GM13977 (cell line): Measurements from ENCODE around the gene NDUFC1.
"Not testable (repeated sequence)": the region's sequence is repeated elsewhere in the genome, so short reads cannot be mapped to it uniquely, and the experiment has no call there.

Experiments
- DNase-seq: peaks from one replicate; pipeline ENCODE4 v3.0.0; 2012; ENCODE audit warnings: low spot score
- in situ Hi-C: fragments of 300-500 bp; cut with MboI; formaldehyde crosslinking; loops from one replicate; pipeline ENCODE4 v1.12.0; 2022; ENCODE audit warnings: low sequenced_read_pairs, low pct_unique_long_range_greater_than_20kb, mixed read lengths, inconsistent platforms; ENCODE audit not compliant: unreplicated experiment
- TF ChIP-seq, protein P1 (sequence below): IDR thresholded peaks from 2 replicates; pipeline ENCODE4 v1.5.1; 2012; ENCODE audit warnings: mild to moderate bottlenecking, control low read depth; ENCODE audit not compliant: insufficient read depth; ENCODE audit errors: extremely low read depth, missing control alignments

Gene NDUFC1

DNA sequence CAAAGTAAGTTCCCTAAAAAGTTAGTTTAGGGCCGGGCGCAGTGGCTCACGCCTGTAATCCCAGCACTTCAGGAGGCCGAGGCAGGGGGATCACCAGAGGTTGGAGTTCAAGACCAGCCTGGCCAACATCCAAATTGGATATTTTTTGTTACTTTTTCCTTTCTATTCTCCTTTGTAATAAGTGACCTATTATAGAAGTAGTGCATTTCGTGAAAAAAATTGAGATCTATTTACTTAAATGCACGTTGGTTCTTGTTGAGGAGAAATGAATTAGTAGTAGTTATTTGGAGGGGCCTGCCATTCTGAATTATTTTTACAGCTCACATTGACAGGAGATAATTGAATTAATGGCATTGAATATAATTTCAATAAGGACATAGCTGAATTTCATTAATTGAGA, 22.3 kb upstream of the NDUFC1 start:
- TF ChIP-seq, protein P1, sequence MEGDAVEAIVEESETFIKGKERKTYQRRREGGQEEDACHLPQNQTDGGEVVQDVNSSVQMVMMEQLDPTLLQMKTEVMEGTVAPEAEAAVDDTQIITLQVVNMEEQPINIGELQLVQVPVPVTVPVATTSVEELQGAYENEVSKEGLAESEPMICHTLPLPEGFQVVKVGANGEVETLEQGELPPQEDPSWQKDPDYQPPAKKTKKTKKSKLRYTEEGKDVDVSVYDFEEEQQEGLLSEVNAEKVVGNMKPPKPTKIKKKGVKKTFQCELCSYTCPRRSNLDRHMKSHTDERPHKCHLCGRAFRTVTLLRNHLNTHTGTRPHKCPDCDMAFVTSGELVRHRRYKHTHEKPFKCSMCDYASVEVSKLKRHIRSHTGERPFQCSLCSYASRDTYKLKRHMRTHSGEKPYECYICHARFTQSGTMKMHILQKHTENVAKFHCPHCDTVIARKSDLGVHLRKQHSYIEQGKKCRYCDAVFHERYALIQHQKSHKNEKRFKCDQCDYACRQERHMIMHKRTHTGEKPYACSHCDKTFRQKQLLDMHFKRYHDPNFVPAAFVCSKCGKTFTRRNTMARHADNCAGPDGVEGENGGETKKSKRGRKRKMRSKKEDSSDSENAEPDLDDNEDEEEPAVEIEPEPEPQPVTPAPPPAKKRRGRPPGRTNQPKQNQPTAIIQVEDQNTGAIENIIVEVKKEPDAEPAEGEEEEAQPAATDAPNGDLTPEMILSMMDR, result no peak
- in situ Hi-C loops, result no loop called here
- DNase-seq, result no peak

DNA sequence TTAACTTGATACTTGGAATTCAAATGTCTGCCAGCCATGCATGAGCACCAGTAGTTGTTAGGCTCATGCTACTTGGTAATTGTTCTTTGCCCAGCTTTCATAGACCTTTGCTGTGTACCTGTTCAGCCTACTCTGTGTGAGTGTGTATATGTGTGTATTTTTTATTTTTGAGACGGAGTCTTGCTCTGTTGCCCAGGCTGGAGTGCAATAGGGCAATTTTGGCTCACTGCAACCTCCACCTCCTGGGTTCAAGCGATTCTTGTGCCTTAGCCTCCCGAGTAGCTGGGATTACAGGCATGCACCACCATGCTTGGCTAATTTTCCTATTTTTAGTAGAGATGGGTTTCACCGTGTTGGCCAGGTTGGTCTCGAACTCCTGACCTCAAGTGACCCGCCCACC, 20.3 kb upstream of the NDUFC1 start:
- in situ Hi-C loops, DNase-seq: not testable (repeated sequence)

DNA sequence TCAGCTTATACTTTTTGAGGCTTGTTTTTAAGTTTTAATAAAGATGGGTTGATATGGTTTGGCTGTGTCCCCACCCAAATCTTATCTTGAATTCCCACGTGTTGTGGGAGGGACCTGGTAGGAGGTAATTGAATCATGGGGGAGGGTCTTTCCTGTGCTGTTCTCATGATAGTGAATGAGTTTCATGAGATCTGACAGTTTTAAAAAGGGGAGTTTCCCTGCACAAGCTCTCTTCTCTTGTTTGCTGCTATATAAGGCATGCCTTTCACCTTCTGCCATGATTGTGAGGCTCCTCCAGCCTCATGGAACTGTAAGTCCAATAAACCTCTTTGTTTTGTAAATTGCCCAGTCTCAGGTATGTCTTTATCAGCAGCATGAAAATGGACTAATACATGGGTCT, 19.8 kb upstream of the NDUFC1 start:
- DNase-seq, in situ Hi-C loops: not testable (repeated sequence)

DNA sequence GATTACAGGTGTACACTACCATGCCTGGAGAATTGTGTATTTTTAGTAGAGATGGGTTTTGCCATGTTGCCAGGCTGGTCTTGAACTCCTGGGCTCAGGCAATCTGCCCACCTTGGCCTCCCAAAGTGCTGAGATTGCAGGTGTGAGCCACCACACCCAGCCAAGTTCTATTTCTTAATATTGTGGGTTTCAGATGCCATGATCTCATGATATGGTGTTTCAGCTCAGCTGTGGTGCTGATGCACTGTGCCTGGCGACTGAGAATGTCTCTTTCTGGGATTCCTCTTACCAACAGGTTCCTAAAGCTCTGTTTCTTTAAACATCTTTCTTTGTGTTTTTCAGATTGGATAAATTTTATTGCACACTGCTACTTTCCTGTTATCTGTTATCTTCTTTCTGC, 17.3 kb upstream of the NDUFC1 start:
- in situ Hi-C loops, result no loop called here
- no peak for DNase-seq

DNA sequence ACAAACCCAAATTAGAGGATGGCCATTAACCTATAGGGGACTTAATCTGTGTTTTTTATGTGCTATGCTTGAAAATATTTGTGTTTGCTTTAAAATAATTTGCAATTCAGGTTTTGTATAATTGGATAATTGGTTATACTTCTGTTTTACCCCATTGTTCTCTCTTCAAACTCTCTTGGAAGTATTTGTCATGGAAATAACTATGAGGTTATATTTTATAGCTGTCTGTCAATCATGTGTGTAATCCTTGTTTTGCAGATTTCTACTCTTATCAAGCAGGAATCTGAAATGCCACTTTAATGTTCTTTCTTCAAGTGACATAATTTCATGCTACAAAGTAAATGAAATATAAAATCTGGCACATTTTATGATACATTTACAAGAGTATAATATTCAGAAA, 15.4 kb upstream of the NDUFC1 start:
- in situ Hi-C loops, result no loop called here

More for the DNA sequence above, 17.3 kb upstream of the NDUFC1 start:
- TF ChIP-seq, protein P1, result no peak

DNA sequence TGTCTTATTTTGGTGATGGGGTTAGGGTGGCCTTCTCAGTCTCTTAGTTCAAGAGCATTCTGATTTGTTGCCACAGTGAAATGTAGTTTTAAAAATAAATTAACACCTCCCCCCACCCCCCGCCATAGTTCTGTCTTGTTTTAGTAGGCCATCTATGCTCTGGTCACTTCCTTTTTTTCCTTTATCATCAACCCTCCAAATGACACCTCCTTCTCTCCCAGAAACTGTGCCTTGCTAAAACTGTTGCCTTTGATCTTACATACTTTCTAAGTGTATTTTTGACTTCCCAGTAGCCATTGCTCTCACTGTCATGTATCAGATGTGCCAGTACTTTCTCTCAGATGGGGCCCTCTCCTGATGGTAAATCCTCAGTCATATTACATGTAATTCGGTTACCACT, 14.5 kb upstream of the NDUFC1 start:
- in situ Hi-C loops, result no loop called here
- no peak for DNase-seq
- TF ChIP-seq, protein P1, result no peak

More for the DNA sequence above, 15.4 kb upstream of the NDUFC1 start:
- no peak for DNase-seq
- TF ChIP-seq, protein P1, result no peak

DNA sequence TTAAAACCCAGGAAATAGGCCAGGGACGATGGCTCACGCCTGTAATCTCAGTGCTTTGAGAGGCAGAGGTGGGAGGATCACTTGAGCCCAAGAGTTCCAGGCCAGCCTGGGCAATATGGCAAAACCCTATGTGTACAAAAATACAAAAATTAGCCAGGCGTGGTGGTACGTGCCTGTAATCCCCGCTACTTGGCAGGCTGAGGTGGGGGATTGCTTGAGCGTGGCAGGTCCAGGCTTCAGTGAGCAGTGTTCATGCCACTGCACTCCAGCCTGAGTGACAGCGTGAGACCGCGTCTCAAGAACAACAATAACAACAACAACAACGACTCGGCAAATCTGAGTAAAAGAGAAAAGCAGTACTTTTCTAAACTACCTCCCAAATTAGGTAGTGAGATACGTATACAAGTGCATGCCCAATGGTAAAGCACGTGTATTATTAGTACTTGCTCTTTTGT, 13.0 kb upstream of the NDUFC1 start:
- TF ChIP-seq, protein P1, result no peak
- peak; percentile 38 for DNase-seq
- in situ Hi-C loops, result no loop called here
